IPS-20b (cell line): Measurements from ENCODE around the gene HMCN2.

Experiments used
- H3K27ac ChIP-seq: one replicate; pipeline ENCODE4 v1.5.1; 2013; ENCODE audit warnings: low read length
- H3K27me3 ChIP-seq: 2 replicates; pipeline ENCODE4 v1.6.1; 2013; ENCODE audit warnings: mild to moderate bottlenecking, low read length, inconsistent platforms; ENCODE audit not compliant: insufficient read depth
- H3K36me3 ChIP-seq: 2 replicates; pipeline ENCODE4 v1.6.1; 2013; ENCODE audit warnings: low read depth, mild to moderate bottlenecking, inconsistent platforms, low read length, moderate library complexity; ENCODE audit not compliant: insufficient read depth
- H3K4me1 ChIP-seq: 2 replicates; pipeline ENCODE4 v1.6.1; 2013; ENCODE audit warnings: mild to moderate bottlenecking, control low read depth, inconsistent platforms, low read length, moderate library complexity; ENCODE audit not compliant: insufficient read depth
- H3K4me3 ChIP-seq: 2 replicates; pipeline ENCODE4 v1.5.1; 2013; ENCODE audit warnings: mild to moderate bottlenecking, low read length, inconsistent platforms
- H3K9ac ChIP-seq: 2 replicates; pipeline ENCODE4 v1.6.1; 2013; ENCODE audit warnings: low read depth, mild to moderate bottlenecking, inconsistent platforms, low read length, moderate library complexity
- H3K9me3 ChIP-seq: 2 replicates; pipeline ENCODE4 v1.6.1; 2013; ENCODE audit warnings: mild to moderate bottlenecking, low read depth, low read length, inconsistent platforms; ENCODE audit not compliant: insufficient read depth

Gene HMCN2, protein sequence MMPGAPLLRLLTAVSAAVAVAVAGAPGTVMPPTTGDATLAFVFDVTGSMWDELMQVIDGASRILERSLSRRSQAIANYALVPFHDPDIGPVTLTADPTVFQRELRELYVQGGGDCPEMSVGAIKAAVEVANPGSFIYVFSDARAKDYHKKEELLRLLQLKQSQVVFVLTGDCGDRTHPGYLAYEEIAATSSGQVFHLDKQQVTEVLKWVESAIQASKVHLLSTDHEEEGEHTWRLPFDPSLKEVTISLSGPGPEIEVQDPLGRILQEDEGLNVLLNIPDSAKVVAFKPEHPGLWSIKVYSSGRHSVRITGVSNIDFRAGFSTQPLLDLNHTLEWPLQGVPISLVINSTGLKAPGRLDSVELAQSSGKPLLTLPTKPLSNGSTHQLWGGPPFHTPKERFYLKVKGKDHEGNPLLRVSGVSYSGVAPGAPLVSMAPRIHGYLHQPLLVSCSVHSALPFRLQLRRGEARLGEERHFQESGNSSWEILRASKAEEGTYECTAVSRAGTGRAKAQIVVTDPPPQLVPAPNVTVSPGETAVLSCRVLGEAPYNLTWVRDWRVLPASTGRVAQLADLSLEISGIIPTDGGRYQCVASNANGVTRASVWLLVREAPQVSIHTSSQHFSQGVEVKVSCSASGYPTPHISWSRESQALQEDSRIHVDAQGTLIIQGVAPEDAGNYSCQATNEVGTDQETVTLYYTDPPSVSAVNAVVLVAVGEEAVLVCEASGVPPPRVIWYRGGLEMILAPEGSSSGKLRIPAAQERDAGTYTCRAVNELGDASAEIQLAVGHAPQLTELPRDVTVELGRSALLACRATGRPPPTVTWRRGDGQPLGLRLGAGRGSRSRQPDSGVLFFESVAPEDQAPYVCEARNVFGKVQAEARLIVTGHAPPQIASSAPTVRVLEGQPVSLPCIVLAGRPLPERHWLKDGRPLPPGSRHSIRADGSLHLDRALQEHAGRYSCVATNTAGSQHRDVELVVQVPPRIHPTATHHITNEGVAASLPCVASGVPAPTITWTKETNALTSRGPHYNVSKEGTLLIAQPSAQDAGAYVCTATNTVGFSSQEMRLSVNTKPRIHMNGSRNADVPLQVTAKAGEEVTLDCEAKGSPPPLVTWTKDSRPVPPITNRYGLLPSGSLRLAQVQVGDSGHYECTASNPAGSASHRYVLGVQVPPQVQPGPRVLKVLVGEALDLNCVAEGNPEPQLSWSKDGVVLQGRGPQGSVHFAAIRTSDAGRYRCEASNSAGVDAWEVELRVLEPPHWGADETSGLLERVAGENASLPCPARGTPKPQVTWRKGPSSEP (N-terminal part only)

GRCh38 chr9:130265431-130266235, at the start of gene HMCN2:
Gene HMCN2, plus strand, starts transcription at chr9:130265760. Its CDS starts 119 bp downstream, at chr9:130265879.
- H3K9me3 ChIP-seq = no peaks in the 10 kb centered on the region
- H3K9ac ChIP-seq = peak within 1 kb of the TSS; percentile 57; the same call in 1 of the 2 replicates
- H3K4me1 ChIP-seq = peaks cover 19% of the 10 kb centered on the region; the same call in 1 of the 2 replicates
- peak within 1 kb of the TSS; percentile 67 for H3K4me3 ChIP-seq
- H3K27ac ChIP-seq = no peak within 1 kb of the TSS
- H3K27me3 ChIP-seq = peaks cover 59% of the 10 kb centered on the region
- H3K36me3 ChIP-seq = no peaks in the 10 kb centered on the region

- Histone ChIP-seq H3K9me3 (no peaks in the 10 kb centered on the region), H3K4me3 (no peak overlapping the region), H3K27me3 (no peaks in the 10 kb centered on the region), H3K27ac (no peak overlapping the region), H3K4me1 (peaks cover 7% of the 10 kb centered on the region; the same call in 1 of the 2 replicates), H3K36me3 (peaks cover 7% of the 10 kb centered on the region; the same call in 1 of the 2 replicates), H3K9ac (no peak overlapping the region)
Observed at GRCh38 chr9:130217838-130218237, 47.7 kb upstream of the HMCN2 start.

- Histone ChIP-seq H3K9ac (no peak overlapping the region), H3K9me3 (no peaks in the 10 kb centered on the region), H3K36me3 (peaks cover 7% of the 10 kb centered on the region; the same call in 1 of the 2 replicates), H3K4me3 (no peak overlapping the region), H3K4me1 (no peaks in the 10 kb centered on the region; the same call in 1 of the 2 replicates), H3K27ac (no peak overlapping the region), H3K27me3 (no peaks in the 10 kb centered on the region)
Observed at GRCh38 chr9:130219661-130220096, 45.9 kb upstream of the HMCN2 start.

DNA sequence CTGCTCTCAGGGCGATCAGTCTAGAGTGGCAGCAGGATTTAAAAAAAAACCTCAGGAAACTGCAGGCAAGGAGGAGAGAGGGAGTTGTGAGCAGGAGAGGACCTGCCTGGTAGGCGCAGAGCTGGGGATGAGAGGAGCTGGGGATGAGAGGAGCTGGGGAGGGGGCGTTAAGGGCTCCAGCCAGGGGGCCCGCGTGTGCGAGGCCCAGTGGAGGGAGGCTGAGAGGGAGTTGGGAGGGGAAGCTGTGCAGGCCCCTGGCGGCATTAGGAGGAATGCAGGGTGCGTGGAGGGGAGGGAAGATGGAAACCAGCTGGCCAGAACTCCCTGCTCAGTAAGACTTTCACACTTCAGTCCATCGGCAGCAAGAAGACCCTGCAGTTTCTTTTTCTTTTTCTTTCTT, 45.2 kb upstream of the HMCN2 start:
- H3K27me3 ChIP-seq = no peaks in the 10 kb centered on the region
- H3K4me1 ChIP-seq = no peaks in the 10 kb centered on the region
- H3K9ac ChIP-seq = no peak overlapping the region
- H3K9me3 ChIP-seq = no peaks in the 10 kb centered on the region
- H3K4me3 ChIP-seq = no peak overlapping the region
- no peak overlapping the region for H3K27ac ChIP-seq
- peaks cover 7% of the 10 kb centered on the region; the same call in 1 of the 2 replicates for H3K36me3 ChIP-seq

- Histone ChIP-seq H3K9me3 (no peaks in the 10 kb centered on the region), H3K4me3 (no peak overlapping the region), H3K36me3 (peaks cover 16% of the 10 kb centered on the region), H3K9ac (no peak overlapping the region), H3K27ac (no peak overlapping the region), H3K4me1 (no peaks in the 10 kb centered on the region), H3K27me3 (no peaks in the 10 kb centered on the region)
Observed at GRCh38 chr9:130222833-130223232, 42.7 kb upstream of the HMCN2 start.

GRCh38 chr9:130225071-130225470, 40.5 kb upstream of the HMCN2 start:
- Histone ChIP-seq H3K27me3 (no peaks in the 10 kb centered on the region), H3K4me3 (no peak overlapping the region), H3K9me3 (no peaks in the 10 kb centered on the region), H3K27ac (no peak overlapping the region), H3K9ac (no peak overlapping the region), H3K36me3 (peaks cover 20% of the 10 kb centered on the region), H3K4me1 (no peaks in the 10 kb centered on the region)

DNA sequence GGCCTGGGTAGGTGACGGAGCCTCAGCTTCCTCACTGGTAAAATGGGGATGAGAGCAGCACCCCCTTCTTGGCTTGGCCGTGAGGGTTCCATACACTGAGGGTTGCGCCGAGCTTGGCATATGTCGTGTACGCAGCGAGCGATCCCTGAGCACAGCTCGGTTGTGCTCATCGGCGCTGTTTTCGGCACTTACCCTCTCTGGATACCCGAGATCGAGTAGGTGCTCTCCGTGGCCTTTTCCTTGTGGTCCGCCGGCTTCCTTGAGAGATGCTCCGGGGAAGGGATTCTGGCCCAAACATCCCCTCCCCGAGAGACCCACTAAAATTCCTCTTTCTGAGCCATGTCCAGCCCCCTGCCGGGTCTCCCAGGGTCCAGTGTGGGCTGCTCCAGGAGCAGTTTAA, 40.0 kb upstream of the HMCN2 start:
- no peaks in the 10 kb centered on the region for H3K27me3 ChIP-seq
- no peak overlapping the region for H3K9ac ChIP-seq
- H3K27ac ChIP-seq = no peak overlapping the region
- H3K4me3 ChIP-seq = no peak overlapping the region
- peaks cover 20% of the 10 kb centered on the region for H3K36me3 ChIP-seq
- no peaks in the 10 kb centered on the region for H3K9me3 ChIP-seq
- no peaks in the 10 kb centered on the region for H3K4me1 ChIP-seq

DNA sequence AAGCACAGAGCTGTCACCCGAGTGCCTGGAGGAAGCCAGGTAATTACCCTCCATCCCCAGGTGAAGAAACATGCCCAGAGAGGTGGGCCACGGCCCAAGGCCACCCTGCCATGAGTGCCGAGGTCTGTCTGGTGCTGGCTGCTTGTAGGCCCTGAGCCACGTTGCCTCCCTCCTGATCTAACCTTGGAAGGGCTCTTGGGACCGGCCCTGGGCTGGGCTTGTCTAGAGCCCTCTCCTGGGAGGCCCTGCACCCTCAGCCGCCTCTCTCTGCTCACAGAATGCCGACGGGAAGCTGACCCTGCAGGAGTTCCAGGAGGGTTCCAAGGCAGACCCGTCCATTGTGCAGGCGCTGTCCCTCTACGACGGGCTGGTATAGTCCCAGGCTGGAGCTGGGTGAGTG, 39.4 kb upstream of the HMCN2 start:
- Histone ChIP-seq H3K36me3 (peaks cover 20% of the 10 kb centered on the region), H3K9ac (no peak overlapping the region), H3K9me3 (no peaks in the 10 kb centered on the region), H3K4me3 (no peak overlapping the region), H3K27ac (no peak overlapping the region), H3K4me1 (no peaks in the 10 kb centered on the region), H3K27me3 (no peaks in the 10 kb centered on the region)

- H3K36me3 ChIP-seq = peaks cover 20% of the 10 kb centered on the region
Observed at GRCh38 chr9:130227833-130228232, 37.7 kb upstream of the HMCN2 start.

GRCh38 chr9:130229759-130230158, 35.8 kb upstream of the HMCN2 start:
- no peak overlapping the region for H3K4me3 ChIP-seq

More at GRCh38 chr9:130227833-130228232, 37.7 kb upstream of the HMCN2 start:
- Histone ChIP-seq H3K4me1 (no peaks in the 10 kb centered on the region), H3K27ac (no peak overlapping the region), H3K9ac (no peak overlapping the region), H3K27me3 (no peaks in the 10 kb centered on the region), H3K4me3 (no peak overlapping the region), H3K9me3 (no peaks in the 10 kb centered on the region)

More at GRCh38 chr9:130229759-130230158, 35.8 kb upstream of the HMCN2 start:
- Histone ChIP-seq H3K4me1 (no peaks in the 10 kb centered on the region; the same call in 1 of the 2 replicates), H3K9ac (no peak overlapping the region), H3K36me3 (peaks cover 31% of the 10 kb centered on the region), H3K27ac (no peak overlapping the region), H3K27me3 (no peaks in the 10 kb centered on the region), H3K9me3 (no peaks in the 10 kb centered on the region)
